ENCODE data around the gene BRS3. TPM values are rescaled to one million over a fixed set of nuclear protein-coding genes. Genes with fewer than 3 reads are reported as not detected.

BRS3 gene
- total and polyA plus RNA-seq, 9 of the 15 experiments (the other 6 are each of a cell fraction or from before 2014, with no cell fraction given), result not detected

DNA sequence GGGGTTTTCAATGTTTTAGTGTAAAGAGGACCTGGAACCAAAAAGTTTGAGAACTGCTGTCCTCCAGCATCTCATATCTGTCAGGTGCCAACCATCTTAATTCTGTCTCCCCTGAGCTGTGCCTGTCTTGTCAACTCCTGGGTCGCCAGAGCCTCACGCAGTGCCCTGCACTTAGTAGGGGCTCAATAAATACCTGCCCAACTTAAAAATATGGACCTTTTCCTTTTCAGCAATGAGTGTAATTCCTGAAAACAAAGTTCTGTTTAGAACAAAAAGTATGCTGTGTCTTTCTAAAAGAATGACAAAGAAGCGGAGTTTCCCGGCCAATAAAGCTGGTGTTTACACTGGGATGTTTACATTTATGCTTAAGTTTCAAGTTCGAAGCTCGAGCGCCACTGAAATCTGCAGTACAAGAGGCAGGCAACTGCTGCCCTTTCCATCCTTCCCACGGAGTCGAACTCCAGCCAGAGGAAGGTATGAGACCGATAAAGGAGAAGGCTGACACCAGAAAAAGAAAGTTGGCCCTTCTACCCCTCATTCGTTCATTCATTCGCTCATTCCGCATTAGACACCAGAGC, 8.5 kb downstream of the BRS3 start (continued):
- TF ChIP-seq ZBTB40 (IDR thresholded peaks at IDR 0.05) (peak; percentile 52; the same call in 1 of the 2 replicates), ZBTB40 (CRISPR knock-in tag; IDR thresholded peaks at IDR 0.05) (no peak), SMAD4 (CRISPR knock-in tag; conservative IDR thresholded peaks at IDR 0.05) (no peak), ZZZ3 (IDR thresholded peaks at IDR 0.05) (no peak), MYC (IDR thresholded peaks at IDR 0.05; ENCODE audit: low read depth, low read length) (no peak), MYC (CRISPR knock-in tag; IDR thresholded peaks at IDR 0.05; ENCODE audit: borderline replicate concordance, low read depth) (no peak), RCOR1 (IDR thresholded peaks at IDR 0.05; ENCODE audit: borderline replicate concordance in 1 of 2, low read depth in 2 of 2, low read length in 2 of 2) (no peak), POLR2AphosphoS5 (IDR thresholded peaks at IDR 0.05; ENCODE audit: control insufficient read depth, insufficient read depth, low read depth, low read length) (no peak), TCF15 (CRISPR knock-in tag; IDR thresholded peaks at IDR 0.05) (no peak), RBBP5 (IDR thresholded peaks at IDR 0.05; ENCODE audit: borderline replicate concordance, insufficient read depth, low read length, poor library complexity, severe bottlenecking) (no peak), ZSCAN29 (IDR thresholded peaks at IDR 0.05) (no peak), ZNF764 (CRISPR knock-in tag; IDR thresholded peaks at IDR 0.05; ENCODE audit: low read depth) (no peak), ZNF140 (CRISPR knock-in tag; IDR thresholded peaks at IDR 0.05) (no peak), ZKSCAN3 (CRISPR knock-in tag; IDR thresholded peaks at IDR 0.05) (no peak), NFE2 (IDR thresholded peaks at IDR 0.05; ENCODE audit: low read depth) (no peak)
- TF ChIP-seq, protein P1, sequence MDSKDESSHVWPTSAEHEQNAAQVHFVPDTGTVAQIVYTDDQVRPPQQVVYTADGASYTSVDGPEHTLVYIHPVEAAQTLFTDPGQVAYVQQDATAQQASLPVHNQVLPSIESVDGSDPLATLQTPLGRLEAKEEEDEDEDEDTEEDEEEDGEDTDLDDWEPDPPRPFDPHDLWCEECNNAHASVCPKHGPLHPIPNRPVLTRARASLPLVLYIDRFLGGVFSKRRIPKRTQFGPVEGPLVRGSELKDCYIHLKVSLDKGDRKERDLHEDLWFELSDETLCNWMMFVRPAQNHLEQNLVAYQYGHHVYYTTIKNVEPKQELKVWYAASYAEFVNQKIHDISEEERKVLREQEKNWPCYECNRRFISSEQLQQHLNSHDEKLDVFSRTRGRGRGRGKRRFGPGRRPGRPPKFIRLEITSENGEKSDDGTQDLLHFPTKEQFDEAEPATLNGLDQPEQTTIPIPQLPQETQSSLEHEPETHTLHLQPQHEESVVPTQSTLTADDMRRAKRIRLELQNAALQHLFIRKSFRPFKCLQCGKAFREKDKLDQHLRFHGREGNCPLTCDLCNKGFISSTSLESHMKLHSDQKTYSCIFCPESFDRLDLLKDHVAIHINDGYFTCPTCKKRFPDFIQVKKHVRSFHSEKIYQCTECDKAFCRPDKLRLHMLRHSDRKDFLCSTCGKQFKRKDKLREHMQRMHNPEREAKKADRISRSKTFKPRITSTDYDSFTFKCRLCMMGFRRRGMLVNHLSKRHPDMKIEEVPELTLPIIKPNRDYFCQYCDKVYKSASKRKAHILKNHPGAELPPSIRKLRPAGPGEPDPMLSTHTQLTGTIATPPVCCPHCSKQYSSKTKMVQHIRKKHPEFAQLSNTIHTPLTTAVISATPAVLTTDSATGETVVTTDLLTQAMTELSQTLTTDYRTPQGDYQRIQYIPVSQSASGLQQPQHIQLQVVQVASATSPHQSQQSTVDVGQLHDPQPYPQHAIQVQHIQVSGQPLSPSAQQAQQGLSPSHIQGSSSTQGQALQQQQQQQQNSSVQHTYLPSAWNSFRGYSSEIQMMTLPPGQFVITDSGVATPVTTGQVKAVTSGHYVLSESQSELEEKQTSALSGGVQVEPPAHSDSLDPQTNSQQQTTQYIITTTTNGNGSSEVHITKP (IDR thresholded peaks at IDR 0.05; ENCODE audit: partially characterized antibody), result no peak
